Kidney epithelial cell (primary cell): ENCODE results near the gene AVPR2. TPM values are rescaled to one million over a fixed set of nuclear protein-coding genes. Genes with fewer than 3 reads are reported as not detected.

ENCODE experiments used
- DNase-seq: peaks from one replicate; pipeline ENCODE4 v3.0.0-alpha.2; 2010; ENCODE audit warnings: low read depth
- H3K27me3 ChIP-seq: 2 replicates; pipeline ENCODE4 v1.6.0; 2011; ENCODE audit warnings: low read length; ENCODE audit not compliant: control insufficient read depth, insufficient read depth
- H3K36me3 ChIP-seq: 2 replicates; pipeline ENCODE4 v1.5.1; 2011; ENCODE audit warnings: low read length; ENCODE audit not compliant: control insufficient read depth, insufficient read depth
- H3K4me3 ChIP-seq: 2 replicates; pipeline ENCODE4 v1.5.1; 2011; ENCODE audit warnings: low read depth, mild to moderate bottlenecking, control low read depth, low read length
- total RNA-seq: library from RNA; depleted of rRNA; stranded (reverse); fragments of >200 nt; gene quantifications from 2 replicates; pipeline ENCODE4 v1.2.3, GENCODE V29; 2015
- TF ChIP-seq, protein P1 (sequence below): IDR thresholded peaks from 2 replicates; pipeline ENCODE4 v1.5.1; 2011; ENCODE audit warnings: mild to moderate bottlenecking, moderate library complexity, low read length, control low read depth, inconsistent platforms; ENCODE audit not compliant: insufficient read depth, poor library complexity, severe bottlenecking

The AVPR2 gene
- total RNA-seq, 1 donor from 2014 or later, result 0.08 TPM

DNA sequence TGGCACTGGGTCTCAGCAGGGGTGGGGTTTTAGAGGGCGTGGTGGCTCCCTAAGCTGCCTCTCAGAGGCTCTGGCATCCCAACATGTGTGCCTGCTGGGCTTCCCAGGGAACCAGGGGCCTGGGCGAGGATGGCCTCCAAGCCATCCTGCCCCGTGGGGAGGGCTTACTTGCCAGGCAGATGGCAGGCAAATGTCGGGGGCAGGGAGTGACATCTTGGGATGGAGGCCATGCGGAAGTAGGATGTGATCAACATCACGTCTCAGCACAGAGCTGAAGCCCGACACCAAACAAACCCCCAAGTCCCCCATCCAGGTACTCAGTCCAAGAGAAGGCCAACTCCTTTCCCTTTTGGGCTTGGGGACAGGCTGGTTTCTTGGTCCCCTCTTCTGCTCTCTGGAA lies 23.2 kb upstream of the AVPR2 start:
- peaks cover 5% of the 10 kb centered on the region for H3K27me3 ChIP-seq
- no peak overlapping the region for H3K4me3 ChIP-seq
- TF ChIP-seq, protein P1, sequence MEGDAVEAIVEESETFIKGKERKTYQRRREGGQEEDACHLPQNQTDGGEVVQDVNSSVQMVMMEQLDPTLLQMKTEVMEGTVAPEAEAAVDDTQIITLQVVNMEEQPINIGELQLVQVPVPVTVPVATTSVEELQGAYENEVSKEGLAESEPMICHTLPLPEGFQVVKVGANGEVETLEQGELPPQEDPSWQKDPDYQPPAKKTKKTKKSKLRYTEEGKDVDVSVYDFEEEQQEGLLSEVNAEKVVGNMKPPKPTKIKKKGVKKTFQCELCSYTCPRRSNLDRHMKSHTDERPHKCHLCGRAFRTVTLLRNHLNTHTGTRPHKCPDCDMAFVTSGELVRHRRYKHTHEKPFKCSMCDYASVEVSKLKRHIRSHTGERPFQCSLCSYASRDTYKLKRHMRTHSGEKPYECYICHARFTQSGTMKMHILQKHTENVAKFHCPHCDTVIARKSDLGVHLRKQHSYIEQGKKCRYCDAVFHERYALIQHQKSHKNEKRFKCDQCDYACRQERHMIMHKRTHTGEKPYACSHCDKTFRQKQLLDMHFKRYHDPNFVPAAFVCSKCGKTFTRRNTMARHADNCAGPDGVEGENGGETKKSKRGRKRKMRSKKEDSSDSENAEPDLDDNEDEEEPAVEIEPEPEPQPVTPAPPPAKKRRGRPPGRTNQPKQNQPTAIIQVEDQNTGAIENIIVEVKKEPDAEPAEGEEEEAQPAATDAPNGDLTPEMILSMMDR, result no peak
- peaks cover 1% of the 10 kb centered on the region for H3K36me3 ChIP-seq
- DNase-seq, result no peak

DNA sequence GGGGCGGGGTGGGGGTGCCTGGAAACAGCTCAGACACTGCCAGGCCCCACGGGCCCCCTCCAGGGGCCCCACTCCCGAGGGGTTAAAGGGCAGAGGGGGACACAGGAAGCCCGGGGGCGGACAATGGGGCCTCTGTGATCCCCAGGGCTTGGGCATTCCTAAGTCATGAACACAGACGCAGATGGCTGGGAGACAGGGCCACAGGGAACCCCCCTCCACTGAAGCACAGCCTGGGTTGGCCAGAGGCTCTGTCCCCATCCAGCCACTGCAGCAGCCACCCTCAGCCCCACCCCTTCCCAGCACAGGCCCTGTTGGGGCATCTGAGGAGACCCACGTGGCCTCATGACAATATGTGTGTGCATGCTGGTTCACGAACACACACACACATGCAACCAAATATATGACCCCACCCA lies 22.4 kb upstream of the AVPR2 start:
- no peak for DNase-seq

GRCh38 chrX:153882557-153882956 lies 21.9 kb upstream of the AVPR2 start:
- DNase-seq, result no peak
- Histone ChIP-seq H3K4me3 (no peak overlapping the region), H3K27me3 (peaks cover 5% of the 10 kb centered on the region), H3K36me3 (peaks cover 1% of the 10 kb centered on the region)
- TF ChIP-seq, protein P1, result no peak

More for the DNA sequence above, 22.4 kb upstream of the AVPR2 start:
- peaks cover 1% of the 10 kb centered on the region for H3K36me3 ChIP-seq
- peaks cover 5% of the 10 kb centered on the region for H3K27me3 ChIP-seq
- H3K4me3 ChIP-seq, result no peak overlapping the region
- TF ChIP-seq, protein P1, result no peak

DNA sequence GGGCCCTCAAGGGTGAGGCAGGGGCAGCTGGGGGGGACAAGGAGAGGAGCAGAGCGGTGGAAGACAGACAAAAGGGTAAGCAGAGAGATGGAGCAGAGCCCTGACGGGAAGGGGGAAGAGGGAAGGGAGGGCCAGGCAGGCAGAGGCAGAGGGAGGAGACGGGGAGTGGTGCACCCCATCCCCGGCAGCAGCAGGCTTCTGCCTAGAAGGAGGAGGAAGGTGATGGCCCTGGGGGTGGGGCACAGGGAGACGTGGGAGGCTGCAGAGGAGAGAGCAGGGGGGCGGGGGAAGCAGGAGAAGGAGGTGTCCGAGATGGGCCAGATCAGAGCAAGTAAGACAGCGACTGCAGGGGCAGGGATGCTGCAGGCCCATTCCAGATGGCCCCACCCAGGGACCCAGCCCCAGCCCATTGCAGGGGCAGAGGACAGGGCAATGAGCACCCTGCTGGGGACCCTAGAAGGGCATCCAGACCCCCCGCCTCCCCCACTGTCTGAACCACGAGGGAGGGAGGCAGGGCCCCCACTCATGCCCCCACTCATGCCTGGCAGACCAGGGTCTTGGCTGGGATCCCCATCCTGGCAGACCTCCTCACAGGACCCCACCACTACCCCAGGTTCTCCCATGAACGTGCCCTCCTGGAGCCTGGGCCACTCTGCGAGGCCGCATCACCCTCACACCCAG lies 21.2 kb upstream of the AVPR2 start:
- Histone ChIP-seq H3K36me3 (peaks cover 1% of the 10 kb centered on the region), H3K27me3 (peaks cover 5% of the 10 kb centered on the region), H3K4me3 (no peak overlapping the region)
- no peak for DNase-seq
- TF ChIP-seq, protein P1, result no peak

DNA sequence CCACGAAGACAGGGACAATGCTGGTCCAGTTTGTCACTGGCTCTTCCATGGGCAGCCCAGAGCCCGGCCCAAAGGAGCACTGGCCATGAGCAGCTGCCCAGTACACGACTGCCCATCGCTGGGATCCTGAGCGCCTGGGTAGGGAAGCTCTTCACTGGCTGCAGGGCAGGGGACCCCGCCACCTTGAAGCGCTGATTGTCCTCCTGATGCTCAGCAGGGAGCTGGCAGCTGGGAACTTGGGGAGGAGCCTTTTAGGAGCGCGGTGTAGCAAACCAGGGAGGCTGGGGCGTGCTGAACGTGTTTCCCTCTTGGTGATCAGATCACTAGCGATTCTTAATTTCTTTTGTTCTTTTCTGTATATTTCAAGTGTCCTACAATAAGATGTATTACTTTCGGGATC lies 20.3 kb upstream of the AVPR2 start:
- H3K36me3 ChIP-seq, result peaks cover 1% of the 10 kb centered on the region
- TF ChIP-seq, protein P1, result no peak
- no peak for DNase-seq
- H3K27me3 ChIP-seq, result peaks cover 5% of the 10 kb centered on the region
- H3K4me3 ChIP-seq, result no peak overlapping the region

DNA sequence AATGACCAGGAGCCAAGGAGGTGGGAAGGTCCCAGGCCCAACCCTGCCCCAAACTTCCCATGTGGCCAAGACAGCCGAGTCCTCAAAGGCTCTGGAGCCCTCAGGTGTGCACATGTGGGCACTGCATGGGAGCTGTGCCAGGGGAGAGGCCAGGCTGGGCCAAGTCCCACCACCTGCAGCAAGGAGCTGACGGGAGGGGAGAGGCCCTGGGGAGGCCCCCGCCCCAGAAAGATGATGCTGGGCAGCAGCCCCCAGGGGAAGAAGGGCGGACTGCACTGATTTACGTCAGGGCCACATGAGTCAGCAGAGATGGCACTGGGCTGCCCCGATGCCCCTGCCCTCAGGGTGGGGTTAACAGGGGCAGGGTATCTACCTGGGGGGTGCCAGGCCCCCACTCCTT lies 19.9 kb upstream of the AVPR2 start:
- no peak for DNase-seq
- Histone ChIP-seq H3K27me3 (peaks cover 5% of the 10 kb centered on the region), H3K36me3 (peaks cover 1% of the 10 kb centered on the region), H3K4me3 (peak overlapping the region; percentile 45)
- TF ChIP-seq, protein P1, result peak; percentile 35
